Measurements from ENCODE around the gene TREX2.

- TF ChIP-seq, protein P1, sequence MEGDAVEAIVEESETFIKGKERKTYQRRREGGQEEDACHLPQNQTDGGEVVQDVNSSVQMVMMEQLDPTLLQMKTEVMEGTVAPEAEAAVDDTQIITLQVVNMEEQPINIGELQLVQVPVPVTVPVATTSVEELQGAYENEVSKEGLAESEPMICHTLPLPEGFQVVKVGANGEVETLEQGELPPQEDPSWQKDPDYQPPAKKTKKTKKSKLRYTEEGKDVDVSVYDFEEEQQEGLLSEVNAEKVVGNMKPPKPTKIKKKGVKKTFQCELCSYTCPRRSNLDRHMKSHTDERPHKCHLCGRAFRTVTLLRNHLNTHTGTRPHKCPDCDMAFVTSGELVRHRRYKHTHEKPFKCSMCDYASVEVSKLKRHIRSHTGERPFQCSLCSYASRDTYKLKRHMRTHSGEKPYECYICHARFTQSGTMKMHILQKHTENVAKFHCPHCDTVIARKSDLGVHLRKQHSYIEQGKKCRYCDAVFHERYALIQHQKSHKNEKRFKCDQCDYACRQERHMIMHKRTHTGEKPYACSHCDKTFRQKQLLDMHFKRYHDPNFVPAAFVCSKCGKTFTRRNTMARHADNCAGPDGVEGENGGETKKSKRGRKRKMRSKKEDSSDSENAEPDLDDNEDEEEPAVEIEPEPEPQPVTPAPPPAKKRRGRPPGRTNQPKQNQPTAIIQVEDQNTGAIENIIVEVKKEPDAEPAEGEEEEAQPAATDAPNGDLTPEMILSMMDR (IDR thresholded peaks at IDR 0.05; ENCODE audit: poor library complexity), result no peak
- no peak for TF ChIP-seq EZH2 (IDR thresholded peaks at IDR 0.05; ENCODE audit: borderline replicate concordance)
Measured at GRCh38 chrX:153408871-153409351, 36.9 kb downstream of the TREX2 start.

Measured in hepatocyte (in vitro differentiated cells).